DMS53 treated with DMSO at 0.1 percent for 48 hours (cell line): Measurements from ENCODE around the gene FUT8.
"Not testable (repeated sequence)": the region's sequence is repeated elsewhere in the genome, so short reads cannot be mapped to it uniquely, and the experiment has no call there.

Experiments used
- DNase-seq: peaks from one replicate; lab custom pipeline; 2025; ENCODE audit not compliant: unreplicated experiment; lab: John Stamatoyannopoulos, UW

The FUT8 gene

DNA sequence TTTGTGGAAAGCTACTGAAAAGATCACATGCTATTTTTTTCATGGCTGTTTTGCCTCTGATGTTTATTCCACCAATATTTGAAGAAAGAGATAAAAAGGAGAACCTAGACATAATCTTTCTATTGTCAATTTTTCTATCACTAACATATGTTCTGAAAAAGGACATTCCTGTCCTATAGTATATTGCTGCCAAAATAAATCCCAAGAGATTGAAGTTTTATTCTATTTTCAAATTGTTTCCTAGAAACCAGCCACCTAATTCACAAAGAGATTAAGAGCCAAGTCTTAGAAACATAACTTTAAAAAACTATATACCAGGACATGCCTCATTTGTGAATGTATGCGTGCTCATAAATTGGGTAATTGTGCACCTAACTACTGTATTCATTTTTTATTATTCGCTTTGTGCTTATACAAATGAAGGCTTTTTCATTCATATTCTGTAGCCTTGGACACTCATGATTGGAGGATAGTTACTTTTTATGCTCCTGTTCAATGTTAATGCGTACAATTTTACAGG lies 200.7 kb downstream of the FUT8 start:
- no peak for DNase-seq

DNA sequence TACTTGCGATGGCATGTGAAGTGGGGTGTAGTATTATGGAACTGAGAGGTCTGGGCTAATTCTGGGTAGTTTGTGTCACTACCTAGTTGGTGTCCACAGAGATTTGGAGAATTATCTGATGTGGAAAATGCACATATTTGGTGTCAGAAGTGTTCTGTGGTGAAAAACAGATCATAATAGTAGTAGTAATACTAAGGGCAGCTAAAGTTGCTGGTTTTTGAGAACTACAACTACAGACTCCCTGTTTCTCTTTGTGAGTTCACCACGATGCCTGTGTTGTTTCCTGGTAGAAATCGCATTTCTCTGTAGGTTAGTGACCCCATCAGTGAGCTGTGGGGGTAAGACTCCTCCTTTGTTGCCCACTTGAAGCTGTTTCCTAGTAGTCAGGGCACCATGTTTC lies 206.5 kb downstream of the FUT8 start:
- no peak for DNase-seq

GRCh38 chr14:65620195-65620594 lies 207.7 kb downstream of the FUT8 start:
- DNase-seq = no peak

DNA sequence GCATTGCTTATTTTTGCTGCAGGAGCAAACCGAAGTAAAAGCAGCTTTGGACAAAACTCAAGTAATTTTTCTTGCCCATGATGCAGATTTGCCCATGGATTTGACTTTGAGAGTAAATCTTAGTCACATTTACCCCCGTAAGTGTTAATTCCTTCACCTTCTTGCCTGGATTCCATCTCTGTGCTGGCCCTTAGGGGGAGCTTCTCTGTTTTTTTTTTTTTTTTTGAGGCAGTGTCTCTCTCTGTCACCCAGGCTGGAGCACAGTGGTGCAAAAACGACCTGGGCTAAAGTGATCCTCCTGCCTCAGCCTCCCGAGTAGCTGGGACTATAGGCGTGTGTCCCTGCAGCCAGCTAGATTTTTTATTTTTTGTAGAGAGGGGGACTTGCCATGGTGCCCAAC lies 210.2 kb downstream of the FUT8 start:
- DNase-seq = no peak

DNA sequence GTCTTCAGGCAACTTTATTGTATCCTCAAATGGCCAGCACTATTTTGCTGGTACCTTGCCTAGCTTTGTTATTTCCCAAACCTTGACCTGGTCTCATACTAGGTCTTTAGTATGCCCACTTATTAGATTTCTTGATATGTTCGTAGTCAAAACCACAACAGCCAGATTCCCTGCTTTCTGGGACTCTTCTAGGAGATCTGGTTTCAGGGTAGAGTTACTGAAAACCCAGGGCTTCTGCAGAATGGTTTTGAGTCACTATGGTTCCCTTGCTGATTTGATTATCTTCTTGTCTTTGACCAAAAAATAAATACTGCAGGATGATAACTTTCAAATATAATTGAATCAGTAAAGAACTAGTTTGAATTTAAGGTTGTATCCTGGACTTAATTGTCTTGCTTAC lies 211.2 kb downstream of the FUT8 start:
- no peak for DNase-seq

DNA sequence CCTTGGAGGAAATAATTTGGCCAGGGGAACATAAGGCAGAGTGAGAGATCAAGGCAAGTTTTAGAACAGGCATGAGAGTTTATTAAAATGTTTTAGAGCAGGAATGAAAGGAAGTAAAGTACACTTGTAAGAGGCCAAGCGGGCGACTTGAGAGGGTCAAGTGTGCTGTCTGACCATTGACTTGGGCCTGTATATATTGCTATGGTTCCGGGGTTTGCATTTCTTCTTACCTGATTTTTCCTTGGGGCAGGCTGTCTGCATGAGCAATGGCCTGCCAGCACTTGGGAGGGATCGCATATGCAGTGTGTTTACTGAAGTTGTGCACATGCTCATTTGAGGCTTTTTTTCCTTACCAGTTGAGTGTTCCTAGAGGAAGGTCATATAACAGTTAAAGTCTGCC lies 214.8 kb downstream of the FUT8 start:
- DNase-seq = no peak

GRCh38 chr14:65628664-65629063 lies 216.1 kb downstream of the FUT8 start:
- DNase-seq = no peak

GRCh38 chr14:65631040-65631439 lies 218.5 kb downstream of the FUT8 start:
- no peak for DNase-seq

DNA sequence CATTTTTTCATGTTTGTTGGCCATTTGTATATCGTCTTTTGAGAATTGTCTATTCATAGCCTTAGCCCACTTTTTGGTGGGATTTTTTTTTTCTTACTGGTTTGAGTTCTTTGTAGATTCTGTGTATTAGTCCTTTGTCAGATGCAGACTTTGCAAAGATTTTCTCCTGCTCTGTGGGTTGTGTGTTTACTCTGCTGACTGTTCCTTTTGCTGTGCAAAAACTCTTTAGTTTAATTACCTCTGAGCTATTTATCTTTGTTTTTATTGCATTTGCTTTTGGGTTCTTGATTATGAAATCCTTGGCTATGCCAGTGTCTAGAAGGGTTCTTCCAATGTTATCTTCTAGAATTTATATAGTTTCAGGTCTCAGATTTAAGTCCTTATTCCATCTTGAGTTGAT lies 220.0 kb downstream of the FUT8 start:
- DNase-seq = no peak

DNA sequence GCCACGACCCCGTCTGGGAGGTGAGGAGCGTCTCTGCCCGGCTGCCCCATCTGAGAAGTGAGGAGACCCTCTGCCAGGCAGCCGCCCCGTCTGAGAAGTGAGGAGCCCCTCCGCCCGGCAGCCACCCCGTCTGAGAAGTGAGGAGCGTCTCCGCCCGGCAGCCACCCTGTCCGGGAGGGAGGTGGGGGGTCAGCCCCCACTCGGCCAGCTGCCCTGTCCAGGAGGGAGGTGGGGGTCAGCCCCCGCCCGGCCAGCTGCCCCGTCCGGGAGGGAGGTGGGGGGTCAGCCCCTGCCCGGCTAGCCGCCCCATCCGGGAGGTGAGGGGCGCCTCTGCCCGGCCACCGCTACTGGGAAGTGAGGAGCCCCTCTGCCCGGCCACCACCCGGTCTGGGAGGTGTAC lies 221.1 kb downstream of the FUT8 start:
- not testable (repeated sequence) for DNase-seq

- DNase-seq = no peak
These were observed 225.2 kb downstream of the FUT8 start for GRCh38 chr14:65637780-65638179.

GRCh38 chr14:65639216-65639615 lies 226.7 kb downstream of the FUT8 start:
- no peak for DNase-seq

DNA sequence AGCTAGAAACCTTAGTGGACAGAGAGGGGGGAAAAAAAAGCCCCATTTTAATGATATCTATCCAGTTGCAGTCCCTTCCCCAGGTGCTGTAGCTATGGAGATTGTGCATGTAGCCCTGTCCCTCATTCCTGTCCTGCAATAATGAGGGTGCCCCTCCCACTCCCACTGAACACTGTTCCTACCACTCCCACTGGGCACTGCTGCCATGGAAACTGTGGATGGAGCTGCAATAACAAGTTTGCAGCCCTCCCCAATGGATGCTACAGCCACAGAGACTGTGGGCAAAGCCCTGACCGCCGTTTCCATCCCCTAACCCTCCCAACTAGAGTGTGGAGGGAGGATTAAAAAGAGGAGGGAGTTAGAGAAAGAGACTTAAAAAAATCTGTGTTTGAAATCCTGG lies 238.3 kb downstream of the FUT8 start:
- no peak for DNase-seq

- no peak for DNase-seq
These were observed 244.0 kb downstream of the FUT8 start for GRCh38 chr14:65656554-65656953.

DNA sequence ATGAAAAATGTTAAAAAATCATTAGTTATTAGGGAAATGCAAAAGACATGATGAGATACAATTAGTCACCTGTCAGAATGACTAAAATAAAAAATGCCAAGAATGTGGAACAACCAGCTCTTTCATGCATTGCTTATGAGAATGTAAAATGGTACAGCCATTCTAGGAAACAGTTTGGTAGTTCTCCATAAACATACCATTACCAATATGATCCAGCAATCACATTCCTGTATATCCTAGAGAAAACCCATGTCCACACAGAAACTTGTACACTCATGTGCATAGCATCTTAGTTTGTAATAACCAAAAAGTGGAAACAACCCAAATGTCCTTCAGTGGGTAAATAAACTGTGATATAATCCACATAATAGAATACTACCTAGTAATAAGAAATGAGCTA lies 245.7 kb downstream of the FUT8 start:
- no peak for DNase-seq

DNA sequence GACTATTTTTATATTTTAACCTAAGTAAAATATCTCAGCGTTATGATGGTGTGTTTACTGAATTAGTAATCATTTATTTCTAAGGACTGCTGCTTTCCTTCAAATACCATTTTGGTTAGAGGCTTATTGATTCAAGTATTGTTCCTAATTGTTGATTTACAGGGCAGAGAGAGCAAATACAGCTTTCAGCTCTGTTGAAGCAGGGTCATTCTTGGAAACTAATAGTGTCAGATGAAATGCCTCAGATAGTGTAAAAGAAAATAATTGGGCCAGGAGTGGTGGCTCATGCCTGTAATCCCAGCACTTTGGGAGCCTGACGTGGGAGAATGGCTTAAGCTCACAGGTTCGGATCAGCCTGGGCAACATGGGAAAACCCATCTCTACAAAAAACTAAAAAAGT lies 249.3 kb downstream of the FUT8 start:
- DNase-seq = no peak

GRCh38 chr14:65664436-65664835 lies 251.9 kb downstream of the FUT8 start:
- DNase-seq = no peak

DNA sequence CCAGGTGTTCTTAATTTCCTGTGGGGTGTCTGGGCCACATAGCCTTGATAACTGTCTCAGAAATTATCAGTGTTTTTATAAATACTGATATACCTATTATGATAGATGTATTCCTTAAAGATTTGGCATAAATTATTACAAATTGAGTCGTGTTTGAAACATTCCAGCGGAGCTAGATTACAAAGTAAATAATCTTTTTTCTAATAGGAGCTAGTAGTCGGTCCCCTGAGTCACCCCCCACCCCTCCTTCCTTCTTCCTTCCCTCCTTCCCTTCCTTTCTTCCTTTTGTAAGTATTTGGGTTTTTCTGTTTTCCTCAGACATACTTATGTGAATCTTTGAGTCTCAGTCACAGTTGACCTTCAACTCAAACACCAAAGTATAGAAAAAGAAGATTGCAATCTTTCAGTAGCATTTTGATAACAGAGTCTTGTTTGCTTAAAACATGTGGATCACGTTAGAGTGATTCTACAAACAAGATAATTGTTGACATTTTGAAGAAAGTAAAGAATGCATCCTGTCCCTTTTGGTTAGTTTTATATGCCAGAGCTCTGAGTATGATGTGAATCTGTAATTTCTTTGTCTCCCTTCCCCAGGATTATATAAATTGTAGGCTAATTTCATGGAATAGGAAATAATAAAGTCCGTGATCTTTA lies 264.0 kb downstream of the FUT8 start:
- DNase-seq = no peak

- DNase-seq = no peak
These were observed 273.0 kb downstream of the FUT8 start for GRCh38 chr14:65685572-65685971.

- no peak for DNase-seq
These were observed 274.2 kb downstream of the FUT8 start for GRCh38 chr14:65686761-65687160.

GRCh38 chr14:65689070-65689469 lies 276.5 kb downstream of the FUT8 start:
- DNase-seq = no peak

DNA sequence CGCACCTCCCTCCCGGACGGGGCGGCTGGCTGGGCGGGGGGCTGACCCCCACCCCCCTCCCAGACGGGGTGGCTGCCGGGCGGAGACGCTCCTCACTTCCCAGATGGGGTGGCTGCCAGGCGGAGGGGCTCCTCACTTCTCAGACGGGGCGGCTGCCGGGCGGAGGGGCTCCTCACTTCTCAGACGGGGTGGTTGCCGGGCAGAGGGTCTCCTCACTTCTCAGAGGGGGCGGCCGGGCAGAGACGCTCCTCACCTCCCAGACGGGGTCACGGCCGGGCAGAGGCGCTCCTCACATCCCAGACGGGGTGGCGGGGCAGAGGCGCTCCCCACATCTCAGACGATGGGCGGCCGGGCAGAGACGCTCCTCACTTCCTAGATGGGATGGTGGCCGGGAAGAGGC lies 280.0 kb downstream of the FUT8 start:
- DNase-seq = not testable (repeated sequence)

DNA sequence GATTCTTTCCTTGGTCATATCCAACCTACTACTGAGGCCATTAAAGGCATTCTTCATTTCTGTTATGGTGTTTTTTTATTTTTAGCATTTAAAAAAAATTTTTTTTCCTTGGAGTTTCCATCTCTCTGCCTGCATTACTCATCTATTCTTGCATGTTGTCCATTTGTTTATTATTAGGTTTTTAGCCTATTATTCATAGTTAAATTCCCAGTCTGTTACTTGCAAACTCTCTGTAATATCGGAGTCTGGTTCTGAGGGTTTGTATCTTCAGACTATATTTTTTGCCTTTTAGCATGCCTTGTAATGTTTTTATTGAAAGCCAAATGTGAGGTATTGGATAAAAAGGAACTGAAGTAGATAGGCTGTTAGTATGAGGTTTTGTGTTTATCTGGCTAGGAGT lies 284.3 kb downstream of the FUT8 start:
- no peak for DNase-seq
